K562 (cell line): ENCODE data around the gene TTC19. TPM values are rescaled to one million over a fixed set of nuclear protein-coding genes. Genes with fewer than 3 reads are reported as not detected.

ENCODE experiments used
- ATAC-seq: fragments of 200-7000 bp; cut with Tn5 transposase; 3 replicates; pipeline ENCODE4 v1.9.1; 2020; ENCODE audit warnings: moderate library complexity
- BruUV-seq: library from RNA; stranded (reverse); fragments of 400-500 nt; replicated peaks from 2 replicates; lab custom pipeline; 2021; lab: Mats Ljungman, UMichigan
- CTCF ChIA-PET: fragments of 300-600 bp; formaldehyde crosslinking; extraction: SDS; loops from one replicate; lab custom pipeline; 2021; ENCODE audit warnings: low intra/inter-chr PET ratio; lab: Yijun Ruan, JAX
- POLR2A ChIA-PET: fragments of 300-600, 350-650 bp; sonication (Branson Sonifier 250); formaldehyde crosslinking; extraction: SDS; loops from one replicate; lab custom pipeline; 2021; ENCODE audit warnings: antibody characterized with exemption, inconsistent platforms; lab: Yijun Ruan, JAX
- DNase-seq, 4 experiments: peaks; one replicate each; pipeline versions ENCODE4 v3.0.0 to v3.0.0-alpha.2; 2011 to 2018; ENCODE audit warnings: low spot score in 3 of 4, mixed read lengths in 3 of 4; ENCODE audit errors: extremely low read depth in 1 of 4
- FAIRE-seq: peaks from 2 replicates; lab custom pipeline; 2011; peaks lifted over from hg19 to GRCh38; lab: Jason Lieb, UNC
- H2AFZ ChIP-seq: 2 replicates; pipeline ENCODE4 v1.6.0; 2011; ENCODE audit warnings: low read depth, low read length, control low read depth, inconsistent platforms
- H3K27ac ChIP-seq: fragments of 200-600 bp; 3 replicates; pipeline ENCODE4 v1.8.0; 2011; ENCODE audit warnings: low read depth, mild to moderate bottlenecking, control low read depth, inconsistent platforms, low read length, moderate library complexity, mixed read lengths; ENCODE audit errors: extremely low read depth
- H3K27me3 ChIP-seq, 2 experiments: fragments of 300-600 bp in 1 of 2; 2 replicates in 1 of 2; 3 replicates in 1 of 2; pipeline versions ENCODE4 v1.6.0 to v1.8.0; 2011; ENCODE audit warnings: inconsistent platforms in 2 of 2, low read length in 2 of 2, mild to moderate bottlenecking in 1 of 2, mixed read lengths in 1 of 2, moderate library complexity in 1 of 2; ENCODE audit not compliant: control insufficient read depth in 2 of 2, insufficient read depth in 2 of 2
- H3K36me3 ChIP-seq: fragments of 300-600 bp; 3 replicates; pipeline ENCODE4 v1.8.0; 2011; ENCODE audit warnings: mild to moderate bottlenecking, low read length, inconsistent platforms; ENCODE audit not compliant: control insufficient read depth, insufficient read depth
- H3K4me1 ChIP-seq, 2 experiments: fragments of 200-600 bp in 1 of 2; replicated peaks in 1 of 2; 2 replicates in 1 of 2; 3 replicates in 1 of 2; pipeline versions ENCODE4 v1.5.1 to v1.8.0; 2011; ENCODE audit warnings: inconsistent platforms in 2 of 2, low read length in 2 of 2, mild to moderate bottlenecking in 1 of 2, mixed read lengths in 1 of 2, moderate library complexity in 1 of 2; ENCODE audit not compliant: control insufficient read depth in 2 of 2, insufficient read depth in 2 of 2
- H3K4me2 ChIP-seq: 2 replicates; pipeline ENCODE4 v1.6.1; 2011; ENCODE audit warnings: low read length, control low read depth, inconsistent platforms, mixed read lengths; ENCODE audit not compliant: insufficient read depth
- H3K4me3 ChIP-seq: fragments of 200-600 bp; sonication (generic), shearing (Covaris generic); 2 replicates; pipeline ENCODE4 v1.5.1; 2016; ENCODE audit warnings: control low read depth, inconsistent platforms
- H3K79me2 ChIP-seq: fragments of 200-600 bp; 3 replicates; pipeline ENCODE4 v1.8.0; 2011; ENCODE audit warnings: low read length, inconsistent platforms; ENCODE audit not compliant: control insufficient read depth, insufficient read depth
- H3K9ac ChIP-seq, 2 experiments: 2 replicates each; pipeline versions ENCODE4 v1.6.0 to v1.6.1; 2011; ENCODE audit warnings: low read depth in 2 of 2, low read length in 2 of 2, control low read depth in 1 of 2, inconsistent platforms in 1 of 2, mild to moderate bottlenecking in 1 of 2, mixed read lengths in 1 of 2; ENCODE audit not compliant: insufficient read depth in 1 of 2
- H3K9me1 ChIP-seq: one replicate; pipeline ENCODE4 v1.6.0; 2011; ENCODE audit warnings: inconsistent platforms, mild to moderate bottlenecking, low read length, moderate library complexity; ENCODE audit not compliant: control insufficient read depth, insufficient read depth
- H3K9me3 ChIP-seq: replicated peaks from 2 replicates; pipeline ENCODE4 v1.5.1; 2011; ENCODE audit warnings: low read depth, low read length, inconsistent platforms; ENCODE audit not compliant: control insufficient read depth, insufficient read depth
- H4K20me1 ChIP-seq: replicated peaks from 2 replicates; pipeline ENCODE4 v1.6.1; 2011; ENCODE audit warnings: low read length, inconsistent platforms, mixed read lengths; ENCODE audit not compliant: control insufficient read depth, insufficient read depth
- HNRNPLL ChIP-seq: fragments of 200-400 bp; formaldehyde crosslinking; IDR thresholded peaks from 2 replicates; pipeline ENCODE4 v1.6.1; 2017; ENCODE audit warnings: low read length, low read depth, mild to moderate bottlenecking; ENCODE audit not compliant: poor library complexity, severe bottlenecking
- KLF6 ChIP-seq: fragments of 250-450 bp; sonication (Bioruptor Pico); IDR thresholded peaks from 2 replicates; pipeline ENCODE4 v1.4.0; 2020; ENCODE audit warnings: mild to moderate bottlenecking, moderate library complexity, borderline replicate concordance
- POLR2G ChIP-seq: fragments of 200-400 bp; formaldehyde crosslinking; IDR thresholded peaks from 2 replicates; pipeline ENCODE4 v1.6.1; 2017; ENCODE audit warnings: low read depth, mild to moderate bottlenecking, antibody characterized with exemption, low read length, moderate library complexity
- STAG1 ChIP-seq: sonication (generic); formaldehyde crosslinking; IDR thresholded peaks from 2 replicates; pipeline ENCODE4 v1.5.0; 2020; ENCODE audit warnings: missing genetic modification reagents, borderline replicate concordance
- WGBS: fragments of 100-300 bp; shearing (Covaris generic); methylation state at CpG from one replicate; pipeline ENCODE4 v1.1.6; 2016; ENCODE audit warnings: low coverage, mixed read lengths; ENCODE audit not compliant: insufficient coverage; ENCODE audit errors: missing lambda C conversion rate; 5-methylcytosine and 5-hydroxymethylcytosine counted together
- in situ Hi-C: fragments of 300-500 bp; cut with MboI; formaldehyde crosslinking; loops from 4 replicates; pipeline ENCODE4 v1.15.0; 2018; ENCODE audit warnings: inconsistent platforms, mixed read lengths
- intact Hi-C: fragments of 100-400 bp; cut with micrococcal nuclease; formaldehyde crosslinking; loops from 2 replicates; pipeline ENCODE4 v1.14.2; 2022
- polyA plus RNA-seq, 8 experiments: library from polyadenylated mRNA; depleted of rRNA in 4 of 8; stranded (reverse) in 5 of 8; unstranded in 3 of 8; fragments of >200 nt; fragmentation: Nextera tagmentation in 2 of 8; fragmentation: Illumina TruSeq in 1 of 8; extraction: Ambion mirVana in 2 of 8; extraction: Trizol in 1 of 8; gene quantifications; 2 replicates each; pipeline versions ENCODE4 v1.2.1 to v1.2.3, GENCODE V29; 2011 to 2014; ENCODE audit warnings: inconsistent platforms in 1 of 8, missing spikeins in 1 of 8
- total RNA-seq, 7 experiments: library from RNA; depleted of rRNA in 6 of 7; stranded (reverse); fragments of >200 nt in 6 of 7; fragmentation: Illumina TruSeq in 2 of 7; extraction: Trizol in 2 of 7; gene quantifications; 2 replicates each; pipeline versions ENCODE4 v1.2.1 to v1.2.3, GENCODE V29; 2011 to 2021; ENCODE audit warnings: low replicate concordance in 1 of 7

TTC19 gene
- total and polyA plus RNA-seq, 9 of the 15 experiments (the other 6 are each of a cell fraction or from before 2014, with no cell fraction given): 8.1 to 60.8 (median 25.3) TPM

DNA sequence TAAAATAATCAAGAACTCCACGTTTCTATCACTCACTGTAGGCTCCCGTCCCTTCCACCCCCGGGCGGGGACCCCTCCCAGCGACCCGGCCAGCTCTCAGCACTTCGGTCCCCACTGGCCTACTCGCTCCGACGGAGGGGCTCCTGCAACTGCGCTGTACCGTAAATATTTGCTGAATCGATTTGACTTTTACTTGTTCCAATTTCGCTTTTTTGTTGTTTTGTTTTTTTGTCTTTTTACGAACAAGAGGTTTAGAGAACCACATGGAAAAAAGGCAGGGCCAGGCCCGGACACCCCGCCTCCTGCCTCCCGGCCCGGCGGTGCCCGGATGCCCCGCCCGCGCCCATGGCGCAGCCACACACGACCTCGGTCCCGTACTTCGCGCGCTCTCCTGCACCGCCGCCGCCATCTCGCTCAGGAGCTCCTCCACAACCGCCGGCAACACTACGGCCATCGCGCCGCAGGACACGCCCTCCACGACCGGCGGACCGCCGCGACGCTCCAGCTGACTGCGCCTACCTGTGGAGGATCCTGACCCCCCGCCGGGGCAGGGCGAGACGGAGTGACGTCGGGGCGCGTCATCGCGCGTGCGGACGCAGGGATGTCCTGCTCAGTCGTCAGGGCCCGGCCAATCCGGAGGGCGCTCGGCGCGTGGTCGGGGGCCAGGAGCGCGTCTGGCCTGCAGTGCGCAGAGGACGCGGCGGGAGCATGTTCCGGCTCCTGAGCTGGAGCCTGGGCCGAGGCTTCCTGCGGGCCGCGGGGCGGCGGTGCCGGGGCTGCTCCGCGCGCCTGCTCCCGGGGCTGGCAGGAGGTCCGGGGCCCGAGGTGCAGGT, at the start of gene TTC19, which contains the start of gene ZSWIM7 (continued):
- TF ChIP-seq HNRNPLL (peak; percentile 79), STAG1 (CRISPR knock-in tag) (no peak)

DNA sequence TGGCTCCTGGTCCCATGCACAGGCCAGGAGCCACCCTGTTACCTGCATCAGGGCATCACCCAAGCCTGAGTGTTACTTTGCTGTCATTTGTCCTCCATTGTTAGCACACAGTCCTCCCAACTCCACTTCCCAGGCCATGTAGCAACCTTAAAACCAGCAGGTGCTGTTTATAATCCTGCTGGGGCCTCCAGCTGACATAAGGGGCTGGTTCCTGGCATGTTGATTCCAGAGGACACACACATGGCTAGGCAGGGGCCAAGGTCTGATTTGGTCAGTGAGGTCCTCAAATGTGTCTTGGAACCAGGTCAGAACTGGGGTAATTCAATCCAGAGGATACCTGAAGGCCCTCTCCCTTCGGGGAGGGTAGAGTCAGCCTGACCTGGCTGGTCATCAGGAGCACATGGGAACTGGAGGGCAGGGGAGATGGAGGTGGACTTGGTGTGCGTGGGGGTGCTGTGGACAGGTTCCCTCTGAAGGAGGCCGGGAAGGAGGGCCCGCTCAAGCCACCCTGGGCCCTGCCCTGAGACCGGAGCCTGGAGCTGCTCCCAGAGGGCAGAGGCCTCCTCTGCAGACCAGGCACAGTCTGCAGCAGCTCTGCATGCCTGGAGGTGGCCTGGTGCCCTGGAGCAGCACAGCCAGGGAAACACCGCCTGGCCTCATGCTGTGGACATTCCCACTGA, 48.1 kb upstream of the TTC19 start:
- no peaks in the 10 kb centered on the region for H3K27me3 ChIP-seq
- BruUV-seq: no TSS peak
- peak overlapping the region in 1 of 2 experiments; percentile 64; a peak in 1 of 4 replicates for H3K9ac ChIP-seq
- ATAC-seq: peak; percentile 22
- intact Hi-C loops: no loop called here
- no peaks in the 10 kb centered on the region for H3K9me1 ChIP-seq
- CTCF ChIA-PET: no interaction called here
- H3K4me3 ChIP-seq: no peak overlapping the region
- TF ChIP-seq POLR2G: peak; percentile 42; the same call in 1 of the 2 replicates
- no peak for TF ChIP-seq KLF6
- TF ChIP-seq, all 486 proteins: peak for 1
- Histone ChIP-seq H3K36me3 (peaks cover 7% of the 10 kb centered on the region; the same call in 1 of the 3 replicates), H3K4me1 (peaks cover 24 to 38% of the 10 kb centered on the region in 2 experiments), H3K79me2 (peaks cover 41% of the 10 kb centered on the region), H3K4me2 (no peak overlapping the region), H2AFZ (no peak overlapping the region), H3K27ac (no peak overlapping the region), H3K9me3 (no peaks in the 10 kb centered on the region), H4K20me1 (peaks cover 5% of the 10 kb centered on the region; the same call in 1 of the 2 replicates)
- DNase-seq (no peak), FAIRE-seq (no peak)
- 79% methylated on average over 2 of the region's 6 CpGs for WGBS
- in situ Hi-C loops: loop anchor here (25.0 kb wide), 1 partner anchor 689 kb away; the partner anchor contains the start of gene PMP22
- POLR2A ChIA-PET: interaction anchor here (0.8 kb wide), 1 partner anchor 1894 kb away, joined by 3 read pairs; no protein-coding TSS in a partner anchor
